Kidney epithelial cell (primary cell): Measurements from ENCODE around the gene IL19. TPM values are rescaled to one million over a fixed set of nuclear protein-coding genes. Genes with fewer than 3 reads are reported as not detected.

ENCODE experiments used
- DNase-seq: peaks from one replicate; pipeline ENCODE4 v3.0.0-alpha.2; 2010; ENCODE audit warnings: low read depth
- H3K27me3 ChIP-seq: 2 replicates; pipeline ENCODE4 v1.6.0; 2011; ENCODE audit warnings: low read length; ENCODE audit not compliant: control insufficient read depth, insufficient read depth
- H3K36me3 ChIP-seq: 2 replicates; pipeline ENCODE4 v1.5.1; 2011; ENCODE audit warnings: low read length; ENCODE audit not compliant: control insufficient read depth, insufficient read depth
- H3K4me3 ChIP-seq: 2 replicates; pipeline ENCODE4 v1.5.1; 2011; ENCODE audit warnings: low read depth, mild to moderate bottlenecking, control low read depth, low read length
- total RNA-seq: library from RNA; depleted of rRNA; stranded (reverse); fragments of >200 nt; gene quantifications from 2 replicates; pipeline ENCODE4 v1.2.3, GENCODE V29; 2015
- TF ChIP-seq, protein P1 (sequence below): IDR thresholded peaks from 2 replicates; pipeline ENCODE4 v1.5.1; 2011; ENCODE audit warnings: mild to moderate bottlenecking, moderate library complexity, low read length, control low read depth, inconsistent platforms; ENCODE audit not compliant: insufficient read depth, poor library complexity, severe bottlenecking

The IL19 gene
- total RNA-seq, 1 donor from 2014 or later: not detected

DNA sequence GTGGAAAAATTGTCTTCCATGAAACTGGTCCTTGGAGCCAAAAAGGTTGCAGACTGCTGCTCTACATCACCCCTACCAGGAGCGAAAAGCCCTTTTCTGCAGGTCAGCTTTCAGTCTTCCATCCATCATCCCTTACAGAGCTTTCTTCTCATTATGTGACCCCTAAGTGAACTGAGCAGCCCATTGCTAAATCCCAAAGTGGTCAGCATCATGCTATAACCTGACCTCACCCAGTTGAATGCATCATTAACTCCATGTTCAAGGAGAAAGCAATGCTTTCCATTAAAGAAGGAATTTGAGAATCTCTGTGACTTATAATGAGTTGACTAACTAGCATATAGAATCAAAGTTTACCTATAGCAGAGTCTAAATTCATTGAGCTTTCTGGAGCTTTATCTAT lies 116.3 kb downstream of the IL19 start:
- no peak overlapping the region for H3K4me3 ChIP-seq
- no peak for DNase-seq
- TF ChIP-seq, protein P1, sequence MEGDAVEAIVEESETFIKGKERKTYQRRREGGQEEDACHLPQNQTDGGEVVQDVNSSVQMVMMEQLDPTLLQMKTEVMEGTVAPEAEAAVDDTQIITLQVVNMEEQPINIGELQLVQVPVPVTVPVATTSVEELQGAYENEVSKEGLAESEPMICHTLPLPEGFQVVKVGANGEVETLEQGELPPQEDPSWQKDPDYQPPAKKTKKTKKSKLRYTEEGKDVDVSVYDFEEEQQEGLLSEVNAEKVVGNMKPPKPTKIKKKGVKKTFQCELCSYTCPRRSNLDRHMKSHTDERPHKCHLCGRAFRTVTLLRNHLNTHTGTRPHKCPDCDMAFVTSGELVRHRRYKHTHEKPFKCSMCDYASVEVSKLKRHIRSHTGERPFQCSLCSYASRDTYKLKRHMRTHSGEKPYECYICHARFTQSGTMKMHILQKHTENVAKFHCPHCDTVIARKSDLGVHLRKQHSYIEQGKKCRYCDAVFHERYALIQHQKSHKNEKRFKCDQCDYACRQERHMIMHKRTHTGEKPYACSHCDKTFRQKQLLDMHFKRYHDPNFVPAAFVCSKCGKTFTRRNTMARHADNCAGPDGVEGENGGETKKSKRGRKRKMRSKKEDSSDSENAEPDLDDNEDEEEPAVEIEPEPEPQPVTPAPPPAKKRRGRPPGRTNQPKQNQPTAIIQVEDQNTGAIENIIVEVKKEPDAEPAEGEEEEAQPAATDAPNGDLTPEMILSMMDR: no peak
- no peaks in the 10 kb centered on the region for H3K27me3 ChIP-seq
- no peaks in the 10 kb centered on the region for H3K36me3 ChIP-seq

DNA sequence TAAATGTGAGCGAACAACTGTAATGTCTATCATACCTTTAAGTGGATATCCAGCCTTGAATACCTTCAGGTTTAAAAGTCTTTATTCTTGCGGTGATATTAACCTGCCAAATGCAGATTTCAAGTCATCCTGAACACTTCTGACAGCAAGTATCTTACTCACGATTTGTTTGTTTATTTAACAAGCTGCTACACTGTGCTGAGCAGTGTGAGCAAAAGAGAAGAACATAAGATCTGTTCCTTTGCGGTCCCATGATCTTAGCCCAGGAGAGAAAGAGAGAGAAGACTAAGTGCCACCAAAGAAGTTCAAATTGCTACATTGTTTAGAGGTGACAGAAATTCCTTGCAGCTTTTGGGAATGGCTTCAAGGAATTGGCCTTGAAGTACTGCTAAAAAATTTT lies 117.1 kb downstream of the IL19 start:
- TF ChIP-seq, protein P1: no peak
- Histone ChIP-seq H3K36me3 (no peaks in the 10 kb centered on the region), H3K27me3 (no peaks in the 10 kb centered on the region), H3K4me3 (no peak overlapping the region)
- DNase-seq: no peak

DNA sequence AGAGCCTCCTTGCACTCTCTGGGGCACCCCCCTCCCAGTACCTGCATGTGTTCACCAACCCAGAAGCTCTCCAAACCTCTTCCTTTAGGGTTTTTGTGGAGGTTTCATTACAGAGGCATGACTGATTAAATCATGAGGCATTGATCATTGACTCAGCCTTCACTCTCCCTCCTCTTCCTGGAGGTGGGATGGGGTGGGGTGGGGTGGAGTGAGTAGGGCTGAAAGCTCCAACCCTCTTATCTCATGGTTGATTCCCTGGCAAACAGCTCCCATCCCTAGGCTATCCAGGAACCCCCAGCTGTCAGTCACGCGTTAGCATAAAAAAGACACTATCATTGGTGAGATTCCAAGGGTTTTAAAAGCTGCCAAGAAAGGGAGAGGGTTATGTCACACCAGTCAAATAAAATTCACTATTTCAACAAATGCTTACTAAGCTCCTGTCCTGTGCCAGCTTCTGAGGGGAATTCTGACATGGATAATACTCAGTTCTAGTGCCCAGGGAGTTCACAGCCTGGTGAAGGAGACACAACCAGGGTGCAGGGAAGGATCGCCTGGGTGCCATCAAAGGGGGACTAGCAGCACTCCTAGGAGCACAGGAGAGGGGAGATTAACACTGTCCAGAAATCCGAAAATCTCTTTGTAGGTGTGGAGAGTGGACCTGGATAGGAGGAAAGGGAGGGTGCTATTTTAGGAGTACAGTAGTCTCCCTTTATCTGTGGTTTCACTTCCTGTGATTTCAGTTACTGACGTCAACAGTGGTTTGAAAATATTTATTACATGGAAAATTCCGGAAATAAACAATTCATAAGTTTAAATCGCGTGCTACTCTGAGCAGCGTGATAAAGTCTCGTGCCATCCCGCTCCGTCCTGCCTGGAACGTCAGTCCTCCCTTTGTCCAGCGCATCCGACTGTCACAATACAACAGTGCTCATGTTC lies 119.8 kb downstream of the IL19 start:
- Histone ChIP-seq H3K4me3 (no peak overlapping the region), H3K36me3 (no peaks in the 10 kb centered on the region), H3K27me3 (no peaks in the 10 kb centered on the region)
- DNase-seq: no peak
- TF ChIP-seq, protein P1: no peak

DNA sequence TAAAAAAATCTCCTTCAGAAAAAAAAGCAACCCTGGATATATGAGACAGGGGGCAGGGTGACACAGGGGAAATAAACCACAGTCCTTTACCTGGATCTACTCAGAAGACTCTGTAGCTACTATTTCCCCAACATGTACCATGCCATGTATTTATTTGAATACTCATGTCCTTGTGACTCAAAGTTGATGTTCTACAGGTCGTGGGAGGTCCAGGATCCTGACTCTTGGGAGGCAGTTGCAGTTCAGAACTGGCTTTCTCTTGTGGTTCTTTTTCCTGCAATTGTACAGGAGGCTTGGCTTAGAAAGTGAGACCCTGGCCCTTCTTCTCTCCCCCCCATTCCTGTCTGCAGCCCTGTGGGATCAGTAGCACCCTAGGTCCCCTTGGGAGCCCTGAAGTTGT lies 120.8 kb downstream of the IL19 start:
- Histone ChIP-seq H3K4me3 (no peak overlapping the region), H3K36me3 (no peaks in the 10 kb centered on the region), H3K27me3 (no peaks in the 10 kb centered on the region)
- TF ChIP-seq, protein P1: no peak
- DNase-seq: no peak

Other genes with a start within 250 kb of the IL19 start
- gene EIF2D, start 158.3 kb upstream of the IL19 start, total RNA-seq: 54.3 and 55.4 TPM in 2 replicates
- 14.8 and 17.9 TPM in 2 replicates for gene DYRK3, start 135.2 kb upstream of the IL19 start, total RNA-seq
- gene MAPKAPK2, start 85.9 kb upstream of the IL19 start, total RNA-seq: 64.0 and 76.3 TPM in 2 replicates
- gene IL10, start 1.7 kb downstream of the IL19 start, total RNA-seq: not detected in 2 replicates
- gene IL20, start 94.8 kb downstream of the IL19 start, total RNA-seq: not detected in 2 replicates
- 0.38 and 0.82 TPM in 2 replicates for gene IL24, start 126.7 kb downstream of the IL19 start, total RNA-seq
- gene FCMR, start 151.2 kb downstream of the IL19 start, total RNA-seq: 0.71 TPM in 1 of 2 replicates, not detected in the other
- gene PIGR, start 175.7 kb downstream of the IL19 start, total RNA-seq: not detected in 2 replicates
- not detected in 2 replicates for gene FCAMR, start 199.7 kb downstream of the IL19 start, total RNA-seq